Muscle of leg (tissue), 11 donors: Measurements from ENCODE around the gene IFT88. TPM values are rescaled to one million over a fixed set of nuclear protein-coding genes. Genes with fewer than 3 reads are reported as not detected.

ENCODE experiments used
- DNase-seq: peaks from one replicate; pipeline ENCODE4 v3.0.0; 2013
- H3K27ac ChIP-seq: one replicate; pipeline ENCODE4 v1.5.1; 2013; ENCODE audit warnings: mild to moderate bottlenecking, low read length, control low read depth
- H3K27me3 ChIP-seq: one replicate; pipeline ENCODE4 v1.6.1; 2013; ENCODE audit warnings: low read length; ENCODE audit not compliant: control insufficient read depth, insufficient read depth
- H3K36me3 ChIP-seq: one replicate; pipeline ENCODE4 v1.6.1; 2013; ENCODE audit warnings: low read length; ENCODE audit not compliant: control insufficient read depth, insufficient read depth
- H3K4me1 ChIP-seq: one replicate; pipeline ENCODE4 v1.6.1; 2013; ENCODE audit warnings: low read length; ENCODE audit not compliant: control insufficient read depth, insufficient read depth
- H3K4me3 ChIP-seq: one replicate; pipeline ENCODE4 v1.5.1; 2013; ENCODE audit warnings: low read length, control low read depth
- H3K9me3 ChIP-seq: replicated peaks from 2 replicates; pipeline ENCODE4 v1.6.1; 2013; ENCODE audit warnings: low read depth, low read length; ENCODE audit not compliant: control insufficient read depth
- WGBS: methylation state at CpG from one replicate; pipeline ENCODE4 v1.1.5; 2013; ENCODE audit warnings: missing lambda C conversion rate; ENCODE audit not compliant: insufficient coverage; 5-methylcytosine and 5-hydroxymethylcytosine counted together
- polyA plus RNA-seq, 8 donors: library from polyadenylated mRNA; unstranded; fragments of 120-200 nt; gene quantifications; one replicate each; pipeline versions ENCODE4 v1.2.1 to v1.2.3, GENCODE V29; 2013; ENCODE audit warnings: inconsistent platforms in 1 of 8, low replicate concordance in 1 of 8; ENCODE audit not compliant: insufficient read length in 8 of 8, insufficient read depth in 1 of 8
- total RNA-seq: library from RNA; stranded (reverse); fragments of 120-200 nt; gene quantifications from one replicate; pipeline ENCODE4 v1.2.4, GENCODE V29; 2013

Gene IFT88
- total and polyA plus RNA-seq, 9 donors, result 12.1 to 17.6 (median 13.9) TPM

- H3K36me3 ChIP-seq, result peaks cover 8% of the 10 kb centered on the region
- no peaks in the 10 kb centered on the region for H3K27me3 ChIP-seq
- H3K27ac ChIP-seq, result no peak overlapping the region
- WGBS, result 91% methylated on average over 25 of the region's 33 CpGs
- no peaks in the 10 kb centered on the region for H3K9me3 ChIP-seq
- no peak overlapping the region for H3K4me3 ChIP-seq
- peaks cover 14% of the 10 kb centered on the region for H3K4me1 ChIP-seq
- no peak for DNase-seq
Observed at GRCh38 chr13:20729633-20730585, 163.0 kb downstream of the IFT88 start.

DNA sequence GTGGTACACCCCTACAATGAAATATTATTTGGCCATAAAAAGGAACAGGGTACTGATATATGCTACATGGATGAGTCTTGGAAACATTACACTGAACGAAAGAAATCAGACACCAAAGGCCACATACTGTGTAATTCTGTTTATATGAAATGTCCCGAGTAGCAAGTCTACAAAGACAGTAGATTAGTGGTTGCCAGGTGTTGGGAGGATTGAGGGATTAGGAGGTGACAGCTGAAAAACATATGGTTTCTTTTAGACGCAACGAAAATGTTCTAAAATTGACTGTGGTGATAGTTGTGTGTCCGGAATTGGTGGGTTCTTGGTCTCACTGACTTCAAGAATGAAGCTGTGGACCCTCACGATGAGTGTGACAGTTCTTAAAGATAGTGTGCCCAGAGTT, 171.7 kb downstream of the IFT88 start:
- Histone ChIP-seq H3K27me3 (no peaks in the 10 kb centered on the region), H3K4me3 (no peak overlapping the region), H3K36me3 (no peaks in the 10 kb centered on the region), H3K9me3 (peaks cover 3% of the 10 kb centered on the region), H3K27ac (no peak overlapping the region), H3K4me1 (no peaks in the 10 kb centered on the region)
- DNase-seq, result no peak
- WGBS, result 75% methylated on average over 6 of the region's 6 CpGs

- no peak overlapping the region for H3K4me3 ChIP-seq
- 98% methylated on average over 22 of the region's 22 CpGs for WGBS
- no peak overlapping the region for H3K27ac ChIP-seq
- H3K27me3 ChIP-seq, result no peaks in the 10 kb centered on the region
- H3K9me3 ChIP-seq, result peaks cover 5% of the 10 kb centered on the region
- no peaks in the 10 kb centered on the region for H3K4me1 ChIP-seq
- no peaks in the 10 kb centered on the region for H3K36me3 ChIP-seq
- no peak for DNase-seq
Observed at GRCh38 chr13:20740021-20740420, 173.1 kb downstream of the IFT88 start.

Other genes starting within 250 kb of the IFT88 start
- gene CRYL1, start 41.3 kb upstream of the IFT88 start, total RNA-seq, result 24.2 TPM
- gene CRYL1, start 41.3 kb upstream of the IFT88 start, polyA plus RNA-seq, result 10 to 100 TPM; 23.6 to 39.1 (median 30.7) TPM
- 17.6 TPM for gene IL17D, start 136.5 kb downstream of the IFT88 start, total RNA-seq
- gene IL17D, start 136.5 kb downstream of the IFT88 start, polyA plus RNA-seq, result 10 to 100 TPM; 29.7 to 55.8 (median 33.5) TPM
- gene EEF1AKMT1, start 206.8 kb downstream of the IFT88 start, total RNA-seq, result 16.0 TPM
- 10 to 100 TPM in 7 of 8 donors, 1 to 10 TPM in 1; 9.3 to 13.7 (median 11.3) TPM for gene EEF1AKMT1, start 206.8 kb downstream of the IFT88 start, polyA plus RNA-seq